DMS 273 treated with DMSO at 0.1 percent for 48 hours (cell line): ENCODE data around the gene WRAP73.

Source experiments
- DNase-seq: peaks from one replicate; lab custom pipeline; 2025; lab: John Stamatoyannopoulos, UW

WRAP73 gene

GRCh38 chr1:3646596-3646995, 3.3 kb downstream of the WRAP73 start:
- DNase-seq: no peak

GRCh38 chr1:3645666-3646355, 4.1 kb downstream of the WRAP73 start:
- DNase-seq: no peak

DNA sequence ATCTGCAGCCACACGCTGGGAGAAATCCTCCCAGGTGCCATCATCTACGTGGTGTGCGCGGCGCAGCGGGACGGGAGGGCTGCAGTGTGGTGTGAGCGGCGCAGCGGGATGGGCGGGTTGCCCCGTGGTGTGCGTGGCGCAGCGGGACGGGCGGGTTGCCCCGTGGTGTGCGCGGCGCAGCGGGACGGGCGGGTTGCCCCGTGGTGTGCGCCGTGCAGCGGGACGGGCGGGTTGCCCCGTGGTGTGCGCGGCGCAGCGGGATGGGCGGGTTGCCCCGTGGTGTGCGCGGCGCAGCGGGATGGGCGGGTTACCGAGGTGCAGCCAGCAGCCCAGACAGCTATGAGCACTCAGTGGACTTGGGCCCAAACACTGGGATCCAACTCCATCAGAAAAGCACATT, 4.7 kb downstream of the WRAP73 start:
- no peak for DNase-seq

DNA sequence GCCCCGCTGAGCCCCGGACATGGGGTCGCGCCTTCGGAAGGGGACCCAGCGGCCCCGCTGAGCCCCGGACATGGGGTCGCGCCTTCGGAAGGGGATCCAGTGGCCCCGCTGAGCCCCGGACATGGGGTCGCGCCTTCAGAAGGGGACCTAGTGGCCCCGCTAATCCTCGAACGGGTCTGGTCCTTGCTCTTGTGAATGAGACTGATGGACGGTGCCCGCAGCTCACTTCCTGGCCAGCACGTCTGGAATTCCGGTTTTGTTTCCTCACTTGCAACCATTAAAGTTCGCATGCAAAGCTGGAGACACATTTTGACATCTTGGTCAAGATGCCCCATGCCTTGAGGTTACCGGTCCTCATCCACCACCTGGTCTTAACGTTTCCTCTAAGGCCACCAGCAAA, 5.6 kb downstream of the WRAP73 start:
- no peak for DNase-seq

DNA sequence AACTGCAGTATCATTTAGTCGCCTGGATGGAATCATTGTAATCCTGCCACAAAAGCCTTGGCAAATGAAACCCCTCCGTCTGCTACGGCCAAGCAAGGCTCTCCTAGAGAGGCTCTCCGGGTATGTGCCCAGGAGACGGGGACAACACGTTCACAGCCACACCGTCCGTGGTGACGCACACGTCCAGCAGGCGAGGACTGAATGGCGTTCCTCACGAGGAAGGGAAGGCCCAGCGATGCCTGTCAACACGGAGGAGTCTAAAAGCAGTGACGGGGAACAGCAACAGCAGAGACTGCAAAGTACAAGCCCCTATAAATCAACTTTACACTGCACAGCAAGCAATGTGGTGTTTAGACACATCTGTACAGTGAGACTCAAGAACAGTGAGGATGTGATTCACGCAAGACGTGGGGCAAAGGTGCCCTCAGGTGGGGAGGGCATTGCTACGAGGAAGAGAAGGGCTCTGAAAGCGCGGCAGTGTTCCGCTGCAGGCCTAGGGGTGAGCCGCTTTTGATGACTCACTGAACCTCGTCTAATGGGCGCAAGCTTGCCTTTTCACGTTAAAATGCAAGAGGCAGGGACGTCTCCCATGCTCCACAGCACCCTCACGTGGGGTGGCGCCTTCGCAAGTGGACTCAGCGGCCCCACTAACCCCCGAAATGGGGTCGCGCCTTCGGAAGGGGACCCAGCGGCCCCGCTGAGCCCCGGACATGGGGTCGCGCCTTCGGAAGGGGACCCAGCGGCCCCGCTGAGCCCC, 6.8 kb downstream of the WRAP73 start:
- no peak for DNase-seq

DNA sequence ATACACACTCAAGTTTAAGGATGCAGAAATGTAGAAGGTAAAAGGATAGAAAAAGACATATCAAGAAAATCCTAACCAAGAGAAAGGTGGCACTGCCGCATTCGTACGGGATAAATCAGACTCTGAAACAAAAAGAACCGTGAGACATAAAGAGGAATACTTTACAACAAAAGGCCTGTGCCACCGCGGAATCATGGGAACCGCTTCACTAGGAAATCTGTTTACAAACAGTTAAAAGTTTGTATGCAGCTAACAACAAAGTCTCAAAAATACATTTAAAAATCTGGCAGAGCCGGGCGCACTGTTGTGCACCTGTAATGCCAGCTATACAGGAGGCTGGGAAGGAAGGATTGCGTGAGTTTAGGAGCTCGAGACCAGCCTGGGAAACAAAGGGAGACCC, 8.1 kb downstream of the WRAP73 start:
- no peak for DNase-seq

- DNase-seq: no peak
These were observed 8.7 kb downstream of the WRAP73 start for GRCh38 chr1:3641046-3641760.

- DNase-seq: no peak
These were observed 9.6 kb downstream of the WRAP73 start for GRCh38 chr1:3640121-3640837.

- no peak for DNase-seq
These were observed 10.4 kb downstream of the WRAP73 start for GRCh38 chr1:3639397-3639911.

GRCh38 chr1:3638676-3639075, 11.2 kb downstream of the WRAP73 start:
- no peak for DNase-seq

DNA sequence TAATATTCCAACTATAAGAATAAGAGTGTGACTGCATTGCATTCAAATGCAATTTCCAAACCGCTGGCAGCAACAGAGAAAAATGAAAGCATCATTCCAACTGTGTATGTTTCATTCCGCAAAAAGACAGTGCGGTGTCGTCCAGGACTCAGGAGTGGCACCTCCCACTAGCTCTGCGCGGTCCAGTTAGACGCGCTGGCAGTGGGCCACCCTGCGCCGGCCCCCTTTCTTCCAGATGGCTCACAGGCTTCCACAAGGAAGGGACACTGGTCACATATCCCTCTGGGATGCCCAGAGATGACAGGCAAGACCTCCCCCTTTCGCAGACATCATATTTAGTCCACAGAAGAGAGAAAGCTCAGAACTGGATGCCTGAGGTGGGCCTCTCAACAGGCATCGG, 11.9 kb downstream of the WRAP73 start:
- no peak for DNase-seq

- no peak for DNase-seq
These were observed 13.4 kb downstream of the WRAP73 start for GRCh38 chr1:3636531-3636930.

GRCh38 chr1:3636080-3636479, 13.8 kb downstream of the WRAP73 start:
- no peak for DNase-seq

GRCh38 chr1:3634059-3634800, 15.7 kb downstream of the WRAP73 start:
- no peak for DNase-seq

GRCh38 chr1:3633344-3634058, 16.4 kb downstream of the WRAP73 start:
- DNase-seq: no peak

- DNase-seq: no peak
These were observed 17.1 kb downstream of the WRAP73 start for GRCh38 chr1:3632716-3633343.

GRCh38 chr1:3632298-3632697, 17.6 kb downstream of the WRAP73 start:
- no peak for DNase-seq

- DNase-seq: no peak
These were observed 18.3 kb downstream of the WRAP73 start for GRCh38 chr1:3631320-3632260.

DNA sequence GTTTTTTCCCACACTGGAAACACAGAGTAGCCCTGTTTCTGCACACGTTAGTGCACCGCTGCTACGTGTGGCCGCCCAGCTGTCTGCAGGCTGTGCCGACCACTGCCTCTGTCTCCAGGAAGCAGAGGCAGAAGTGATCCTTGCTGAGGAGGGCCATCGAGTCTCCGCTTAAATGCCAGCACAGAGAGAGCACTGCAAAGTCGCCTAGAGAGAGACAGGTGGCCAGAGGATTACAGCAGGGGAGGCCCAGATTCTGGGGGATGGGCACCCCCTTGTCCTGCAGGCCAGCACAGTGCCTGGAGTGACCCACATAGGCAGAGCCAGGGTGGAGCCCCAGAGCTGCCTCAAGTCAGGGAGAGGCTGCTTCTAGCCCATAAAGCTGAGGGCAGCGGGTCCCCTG, 19.0 kb downstream of the WRAP73 start:
- DNase-seq: no peak
